ENCODE data around the gene GYPB. TPM values are rescaled to one million over a fixed set of nuclear protein-coding genes. Genes with fewer than 3 reads are reported as not detected.
"Not testable (repeated sequence)": the region's sequence is repeated elsewhere in the genome, so short reads cannot be mapped to it uniquely, and the experiment has no call there.

The GYPB gene
- not detected for polyA plus RNA-seq

DNA sequence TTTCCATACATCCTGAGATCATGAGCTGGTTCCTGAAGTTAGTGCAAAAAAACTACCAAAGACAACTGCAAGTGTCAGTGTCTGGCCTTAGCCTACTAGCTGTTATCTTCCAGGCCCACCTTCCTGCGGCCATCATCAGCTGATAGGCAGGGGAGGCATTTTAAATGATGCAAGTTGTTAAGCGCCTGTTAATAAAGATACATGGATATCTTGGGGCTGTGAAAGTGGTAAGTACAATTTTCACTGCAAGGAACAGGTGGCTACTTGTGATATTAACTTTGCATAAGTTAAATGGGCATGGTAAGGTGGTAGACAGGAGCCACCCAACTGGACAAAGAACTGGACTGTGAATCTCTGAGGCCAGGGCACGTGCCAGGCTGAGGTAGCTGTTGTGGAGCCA, at the start of gene GYPB:
GYPB (minus strand) TSS at position 104 of the 400 bp plus-strand sequence; CDS start at position 11, 93 bp downstream.
- 91 to 95% (median 94%) methylated on average over 3 of the region's 3 CpGs for WGBS, 3 donors
- not testable (repeated sequence) for H3K27ac ChIP-seq (ENCODE audit: low read depth, low read length)

- H3K27ac ChIP-seq (ENCODE audit: low read depth, low read length) = not testable (repeated sequence)
Measured at GRCh38 chr4:144061556-144061955, 42.4 kb upstream of the GYPB start.

- H3K27ac ChIP-seq (ENCODE audit: low read depth, low read length) = not testable (repeated sequence)
- 39 to 46% (median 39%) methylated on average over 3 of the region's 3 CpGs for WGBS, 3 donors
Measured at GRCh38 chr4:144060234-144060859, 41.2 kb upstream of the GYPB start.

DNA sequence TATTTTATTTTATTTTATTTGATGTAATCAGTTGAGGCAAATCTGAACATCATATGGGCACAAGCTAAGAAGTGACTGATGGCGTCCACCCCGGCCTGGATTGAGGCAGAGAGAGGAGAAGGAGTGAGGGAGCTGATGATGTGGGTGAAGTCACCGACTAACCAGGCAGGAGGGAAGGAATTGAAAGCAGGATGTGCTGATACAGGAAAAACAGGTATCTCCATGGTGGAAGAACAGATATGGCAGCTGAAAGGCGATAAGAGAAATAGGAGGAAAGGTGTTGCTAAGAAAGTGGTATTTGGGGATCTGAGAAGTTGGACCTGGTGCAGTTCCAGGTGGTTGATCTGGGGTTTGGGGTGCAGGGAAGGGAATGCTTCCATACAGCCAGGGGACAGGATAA, 37.6 kb upstream of the GYPB start:
- no peak overlapping the region for H3K27ac ChIP-seq (ENCODE audit: low read depth, low read length)
- 64 to 89% (median 89%) methylated on average over 4 of the region's 4 CpGs for WGBS, 3 donors

GRCh38 chr4:144055336-144055735, 36.2 kb upstream of the GYPB start:
- 63 to 79% (median 79%) methylated on average over 3 of the region's 3 CpGs for WGBS, 3 donors

DNA sequence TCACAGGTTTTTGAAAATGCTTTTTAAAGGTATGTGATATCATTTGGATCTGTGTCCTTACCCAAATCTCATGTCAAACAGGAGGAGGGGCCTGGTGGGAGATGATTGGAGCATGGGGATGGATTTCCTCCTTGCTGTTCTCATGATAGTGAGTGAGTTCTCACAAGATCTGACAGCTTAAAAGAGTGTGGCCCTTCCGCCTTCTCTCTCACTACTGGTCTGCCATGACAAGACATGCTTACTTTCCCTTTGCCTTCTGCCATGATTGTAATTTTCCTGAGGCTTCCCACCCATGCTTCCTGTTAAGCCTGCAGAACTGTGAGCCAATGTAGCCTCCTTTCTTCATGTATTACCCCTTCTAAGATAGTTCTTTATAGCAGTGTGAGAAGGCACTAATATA, 32.3 kb upstream of the GYPB start:
- H3K27ac ChIP-seq (ENCODE audit: low read depth, low read length) = not testable (repeated sequence)
- WGBS, 3 donors = 88 to 95% (median 91%) methylated on average over 1 of the region's 1 CpG

More at GRCh38 chr4:144055336-144055735, 36.2 kb upstream of the GYPB start:
- H3K27ac ChIP-seq (ENCODE audit: low read depth, low read length) = not testable (repeated sequence)

DNA sequence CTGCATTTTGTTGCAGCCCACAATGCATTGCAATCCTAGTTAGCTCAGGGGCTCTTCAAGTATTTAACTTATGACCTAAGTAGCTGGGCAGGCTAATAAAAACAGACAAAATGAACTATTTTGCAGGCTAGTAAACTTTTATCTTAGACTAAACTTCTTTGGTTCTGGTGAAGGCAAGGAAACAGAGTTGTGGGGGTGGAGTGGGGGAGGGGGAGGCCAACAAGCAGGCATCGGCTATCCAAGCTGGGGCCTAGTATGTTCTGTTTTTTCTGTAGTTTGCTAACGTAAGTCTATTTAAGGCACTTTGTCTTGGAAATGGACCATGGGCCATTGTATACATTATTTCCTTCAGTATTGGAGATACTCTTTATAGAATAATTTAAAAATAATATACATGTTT, 31.5 kb upstream of the GYPB start:
- not testable (repeated sequence) for H3K27ac ChIP-seq (ENCODE audit: low read depth, low read length)
- 78 to 85% (median 79%) methylated on average over 2 of the region's 2 CpGs for WGBS, 3 donors

- H3K27ac ChIP-seq (ENCODE audit: low read depth, low read length) = not testable (repeated sequence)
- 58 to 74% (median 70%) methylated on average over 6 of the region's 6 CpGs for WGBS, 3 donors
Measured at GRCh38 chr4:144049495-144050424, 30.6 kb upstream of the GYPB start.

- not testable (repeated sequence) for H3K27ac ChIP-seq (ENCODE audit: low read depth, low read length)
Measured at GRCh38 chr4:144044936-144045335, 25.8 kb upstream of the GYPB start.

GRCh38 chr4:144032580-144032979, 13.4 kb upstream of the GYPB start:
- not testable (repeated sequence) for H3K27ac ChIP-seq (ENCODE audit: low read depth, low read length)
- WGBS, 3 donors = 34 to 42% (median 35%) methylated on average over 1 of the region's 1 CpG

DNA sequence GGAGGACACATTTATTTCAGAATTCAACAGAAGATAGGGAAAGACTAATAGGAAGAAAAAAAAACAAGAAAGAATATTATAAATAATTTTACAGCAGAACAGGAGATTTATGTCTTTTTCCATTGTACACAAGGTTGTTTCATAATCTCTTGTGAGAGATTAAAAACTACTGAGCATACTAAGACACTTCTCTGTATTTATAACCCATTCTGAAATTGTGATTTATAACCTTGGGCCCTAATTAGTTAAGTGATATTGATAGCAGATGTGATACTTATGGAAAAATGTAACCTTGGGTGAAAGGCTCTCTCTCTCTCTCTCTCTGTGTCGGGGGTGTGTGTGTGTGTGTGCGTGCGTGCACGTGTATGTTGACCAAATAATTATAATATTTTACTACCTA, 12.7 kb upstream of the GYPB start:
- not testable (repeated sequence) for H3K27ac ChIP-seq (ENCODE audit: low read depth, low read length)
- 51 to 86% (median 75%) methylated on average over 4 of the region's 4 CpGs for WGBS, 3 donors

DNA sequence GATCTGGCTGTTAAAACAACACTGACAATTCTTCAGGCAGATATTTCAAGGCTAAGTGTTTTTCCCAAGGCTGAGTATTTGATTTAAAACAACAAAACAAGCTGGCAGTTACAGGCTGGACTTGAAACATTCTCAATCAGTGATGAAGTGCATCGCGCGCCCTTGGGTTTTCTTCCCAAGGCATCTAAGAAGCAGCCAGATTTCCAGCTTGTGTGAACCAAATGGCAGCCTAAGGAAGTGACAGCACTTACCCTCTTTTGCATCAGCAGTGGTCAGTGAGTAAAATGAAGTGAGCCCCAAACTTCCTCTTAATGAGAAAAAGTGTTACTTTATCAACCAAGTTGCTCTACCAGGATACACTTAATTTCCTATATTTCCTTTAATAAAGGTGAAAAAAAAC, 12.2 kb upstream of the GYPB start:
- H3K27ac ChIP-seq (ENCODE audit: low read depth, low read length) = not testable (repeated sequence)
- 82 to 89% (median 82%) methylated on average over 3 of the region's 3 CpGs for WGBS, 3 donors

DNA sequence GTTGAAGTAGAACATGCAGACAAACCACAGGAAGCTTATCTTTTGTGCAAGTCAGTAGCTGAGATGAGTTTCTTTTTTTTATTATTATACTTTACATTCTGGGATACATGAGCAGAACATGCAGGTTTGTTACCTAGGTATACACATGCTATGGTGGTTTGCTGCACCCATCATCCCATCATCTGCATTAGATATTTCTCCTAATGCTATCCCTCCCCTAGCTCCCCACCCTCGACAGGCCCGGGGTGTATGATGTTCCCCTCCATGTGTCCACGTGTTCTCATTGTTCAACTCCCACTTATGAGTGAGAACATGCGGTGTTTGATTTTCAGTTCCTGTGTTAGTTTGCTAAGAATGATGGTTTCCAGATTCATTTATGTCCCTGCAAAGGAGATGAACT, 11.5 kb upstream of the GYPB start:
- WGBS, 3 donors = 32 to 63% (median 37%) methylated on average over 4 of the region's 4 CpGs
- H3K27ac ChIP-seq (ENCODE audit: low read depth, low read length) = not testable (repeated sequence)

GRCh38 chr4:144026682-144027081, 7.5 kb upstream of the GYPB start:
- WGBS, 3 donors = 87 to 92% (median 89%) methylated on average over 4 of the region's 4 CpGs
- not testable (repeated sequence) for H3K27ac ChIP-seq (ENCODE audit: low read depth, low read length)

GRCh38 chr4:144024399-144025053, 5.3 kb upstream of the GYPB start:
- not testable (repeated sequence) for H3K27ac ChIP-seq (ENCODE audit: low read depth, low read length)
- 65 to 77% (median 68%) methylated on average over 4 of the region's 4 CpGs for WGBS, 3 donors

GRCh38 chr4:144022772-144023400, 3.7 kb upstream of the GYPB start:
- 47 to 55% (median 48%) methylated on average over 2 of the region's 3 CpGs for WGBS, 3 donors
- H3K27ac ChIP-seq (ENCODE audit: low read depth, low read length) = not testable (repeated sequence)

GRCh38 chr4:144021336-144021990, 2.3 kb upstream of the GYPB start:
- WGBS, 3 donors = 26 to 37% (median 36%) methylated on average over 4 of the region's 4 CpGs

GRCh38 chr4:144018223-144019000, 768 bp downstream of the GYPB start:
- 71 to 85% (median 83%) methylated on average over 3 of the region's 3 CpGs for WGBS, 3 donors
- not testable (repeated sequence) for H3K27ac ChIP-seq (ENCODE audit: low read depth, low read length)

More at GRCh38 chr4:144021336-144021990, 2.3 kb upstream of the GYPB start:
- not testable (repeated sequence) for H3K27ac ChIP-seq (ENCODE audit: low read depth, low read length)

Data from adipose tissue (tissue), 3 donors.